GM12878 (cell line): ENCODE measurements around the gene PRSS12. TPM values are rescaled to one million over a fixed set of nuclear protein-coding genes. Genes with fewer than 3 reads are reported as not detected.

ENCODE experiments used
- ATAC-seq: fragments of 200-7000 bp; cut with Tn5 transposase; 3 replicates; pipeline ENCODE4 v1.9.1; 2020; ENCODE audit warnings: mild to moderate bottlenecking, moderate library complexity
- BruUV-seq: library from RNA; stranded (reverse); fragments of 400-500 nt; replicated peaks from 2 replicates; lab custom pipeline; 2021; lab: Mats Ljungman, UMichigan
- CTCF ChIA-PET: fragments of 300-600 bp; sonication (Branson Sonifier 250); formaldehyde crosslinking; extraction: SDS; loops from one replicate; lab custom pipeline; 2021; ENCODE audit warnings: inconsistent platforms; lab: Yijun Ruan, JAX
- POLR2A ChIA-PET: fragments of 350-600 bp; formaldehyde crosslinking; extraction: SDS; loops from one replicate; lab custom pipeline; 2021; ENCODE audit warnings: inconsistent platforms; lab: Charles Lee
- RAD21 ChIA-PET: fragments of 300-600 bp; sonication (Branson Sonifier 250); formaldehyde crosslinking; loops from one replicate; lab custom pipeline; 2023; ENCODE audit warnings: antibody characterized with exemption; ENCODE audit not compliant: unreplicated experiment; lab: Charles Lee
- SMC1A ChIA-PET: fragments of 300-600 bp; sonication (Branson Sonifier 250); formaldehyde crosslinking; loops from one replicate; lab custom pipeline; 2023; ENCODE audit not compliant: unreplicated experiment, uncharacterized antibody; lab: Charles Lee
- DNase-seq: peaks from one replicate; pipeline ENCODE4 v3.0.0-alpha.2; 2011; ENCODE audit warnings: low read depth, low spot score
- FAIRE-seq: peaks from 3 replicates; lab custom pipeline; 2011; peaks lifted over from hg19 to GRCh38; lab: Jason Lieb, UNC
- H2AFZ ChIP-seq: 2 replicates; pipeline ENCODE4 v1.6.0; 2011; ENCODE audit warnings: low read depth, low read length, control low read depth; ENCODE audit not compliant: control insufficient read depth
- H3K27ac ChIP-seq: 2 replicates; pipeline ENCODE4 v1.5.1; 2011; ENCODE audit warnings: control low read depth; ENCODE audit not compliant: control insufficient read depth, insufficient read depth
- H3K27me3 ChIP-seq, 2 experiments: replicated peaks in 1 of 2; 2 replicates each; pipeline versions ENCODE4 v1.6.0 to v1.6.1; 2011; ENCODE audit warnings: low read length in 1 of 2; ENCODE audit not compliant: control insufficient read depth in 2 of 2, insufficient read depth in 2 of 2
- H3K36me3 ChIP-seq, 2 experiments: 2 replicates each; pipeline ENCODE4 v1.5.1; 2011; ENCODE audit warnings: low read length in 1 of 2; ENCODE audit not compliant: control insufficient read depth in 2 of 2, insufficient read depth in 2 of 2
- H3K4me1 ChIP-seq: 2 replicates; pipeline ENCODE4 v1.6.1; 2011; ENCODE audit warnings: mild to moderate bottlenecking, low read length, moderate library complexity, mixed read lengths; ENCODE audit not compliant: control insufficient read depth, insufficient read depth
- H3K4me2 ChIP-seq: 2 replicates; pipeline ENCODE4 v1.6.0; 2011; ENCODE audit warnings: control low read depth; ENCODE audit not compliant: control insufficient read depth, insufficient read depth
- H3K4me3 ChIP-seq: fragments of 200-600 bp; sonication (generic); 2 replicates; pipeline ENCODE4 v1.5.1; 2016
- H3K79me2 ChIP-seq: 2 replicates; pipeline ENCODE4 v1.6.0; 2011; ENCODE audit warnings: low read length; ENCODE audit not compliant: control insufficient read depth, insufficient read depth
- H3K9ac ChIP-seq: 2 replicates; pipeline ENCODE4 v1.8.0; 2011; ENCODE audit warnings: low read length, control low read depth, mixed read lengths; ENCODE audit not compliant: control insufficient read depth, insufficient read depth
- H3K9me3 ChIP-seq: replicated peaks from 3 replicates; pipeline ENCODE4 v1.5.1; 2011; ENCODE audit warnings: mild to moderate bottlenecking, low read length; ENCODE audit not compliant: control insufficient read depth, insufficient read depth
- H4K20me1 ChIP-seq: 2 replicates; pipeline ENCODE4 v1.6.0; 2011; ENCODE audit not compliant: control insufficient read depth, insufficient read depth
- ATF2 ChIP-seq: IDR thresholded peaks from 2 replicates; pipeline ENCODE4 v1.6.1; 2012; ENCODE audit warnings: low read length, inconsistent platforms
- ATF7 ChIP-seq: fragments of 450-650 bp; IDR thresholded peaks from 2 replicates; pipeline ENCODE4 v1.6.1; 2016; ENCODE audit warnings: low read depth, mild to moderate bottlenecking
- BRCA1 ChIP-seq: IDR thresholded peaks from 2 replicates; pipeline ENCODE4 v1.6.1; 2011; ENCODE audit warnings: low read depth, low read length, improper control_type of control experiment
- CBX3 ChIP-seq: fragments of 200-600 bp; sonication (generic); IDR thresholded peaks from 2 replicates; pipeline ENCODE4 v1.6.1; 2016; ENCODE audit warnings: low read depth, borderline replicate concordance
- DPF2 ChIP-seq: fragments of 450-650 bp; IDR thresholded peaks from 2 replicates; pipeline ENCODE4 v1.6.1; 2017; ENCODE audit warnings: mild to moderate bottlenecking
- FOS ChIP-seq: IDR thresholded peaks from 3 replicates; pipeline ENCODE4 v1.6.1; 2011; ENCODE audit warnings: borderline replicate concordance; ENCODE audit not compliant: insufficient read length; ENCODE audit errors: extremely low read depth
- GABPA ChIP-seq: IDR thresholded peaks from 2 replicates; pipeline ENCODE4 v1.6.1; 2014; ENCODE audit warnings: antibody characterized with exemption, low read depth, mild to moderate bottlenecking, inconsistent platforms
- HDAC2 ChIP-seq: fragments of 200-600 bp; sonication (generic); IDR thresholded peaks from 2 replicates; pipeline ENCODE4 v1.6.1; 2017
- IRF3 ChIP-seq: fragments of 450-650 bp; IDR thresholded peaks from 2 replicates; pipeline ENCODE4 v1.6.1; 2014; ENCODE audit warnings: mild to moderate bottlenecking
- RAD21 ChIP-seq: IDR thresholded peaks from 2 replicates; pipeline ENCODE4 v1.6.1; 2011; ENCODE audit warnings: mild to moderate bottlenecking, low read depth, low read length, moderate library complexity; ENCODE audit not compliant: insufficient read depth
- TARDBP ChIP-seq: IDR thresholded peaks from 2 replicates; pipeline ENCODE4 v1.6.1; 2016; ENCODE audit warnings: borderline replicate concordance
- TCF7 ChIP-seq: IDR thresholded peaks from 2 replicates; pipeline ENCODE4 v1.6.1; 2014; ENCODE audit warnings: antibody characterized with exemption, borderline replicate concordance
- USF2 ChIP-seq: IDR thresholded peaks from 2 replicates; pipeline ENCODE4 v1.6.1; 2011; ENCODE audit warnings: low read depth, low read length, improper control_type of control experiment, borderline replicate concordance
- YY1 ChIP-seq: IDR thresholded peaks from 2 replicates; pipeline ENCODE4 v1.6.1; 2011; ENCODE audit warnings: low read depth, mild to moderate bottlenecking, low read length
- WGBS: methylation state at CpG from one replicate; pipeline ENCODE4 v1.1.6; 2016; ENCODE audit warnings: low lambda C conversion rate; ENCODE audit not compliant: insufficient replicate concordance, insufficient coverage; ENCODE audit errors: missing lambda C conversion rate; 5-methylcytosine and 5-hydroxymethylcytosine counted together
- in situ Hi-C: fragments of 300-500 bp; cut with MboI; formaldehyde crosslinking; loops from 9 replicates; pipeline ENCODE4 v1.14.3; 2018; ENCODE audit warnings: mixed read lengths
- intact Hi-C: fragments of 100-400 bp; cut with micrococcal nuclease; formaldehyde crosslinking; loops from one replicate; pipeline ENCODE4 v1.14.2; 2022; ENCODE audit not compliant: unreplicated experiment
- polyA plus RNA-seq, 11 experiments: library from polyadenylated mRNA; depleted of rRNA in 4 of 11; unstranded in 6 of 11; stranded (reverse) in 5 of 11; fragments of >200 nt; fragmentation: Nextera tagmentation in 4 of 11; fragmentation: Illumina TruSeq in 1 of 11; extraction: Ambion mirVana in 4 of 11; extraction: Trizol in 1 of 11; gene quantifications; 1 replicate in 1 of 11; 2 replicates in 10 of 11; pipeline versions ENCODE4 v1.2.1 to v1.2.3, GENCODE V29; 2011 to 2016; ENCODE audit warnings: inconsistent platforms in 2 of 11, missing spikeins in 2 of 11, low read depth in 1 of 11
- total RNA-seq, 4 experiments: library from RNA; depleted of rRNA in 3 of 4; stranded (reverse); fragments of >200 nt in 3 of 4; fragmentation: Illumina TruSeq in 1 of 4; extraction: Trizol in 1 of 4; gene quantifications; 2 replicates each; pipeline versions ENCODE4 v1.2.1 to v1.2.3, GENCODE V29; 2013 to 2021
- TF ChIP-seq, protein P1 (sequence below): IDR thresholded peaks from 2 replicates; pipeline ENCODE4 v1.6.1; 2011; ENCODE audit warnings: borderline replicate concordance, low read depth, mild to moderate bottlenecking, moderate library complexity, mixed read lengths, low read length; ENCODE audit not compliant: insufficient read depth; ENCODE audit errors: extremely low read length
- TF ChIP-seq, protein P2 (sequence below): IDR thresholded peaks from 2 replicates; pipeline ENCODE4 v1.6.1; 2012; ENCODE audit warnings: low read depth, low read length, improper control_type of control experiment

The PRSS12 gene
- total and polyA plus RNA-seq, 10 of the 15 experiments (the other 5 are each of a cell fraction or from before 2014, with no cell fraction given): 0.04 to 0.34 (median 0.11) TPM; not detected in 2

- Histone ChIP-seq H2AFZ (no peak overlapping the region), H3K79me2 (no peaks in the 10 kb centered on the region), H3K36me3 (no peaks in the 10 kb centered on the region), H3K9me3 (no peaks in the 10 kb centered on the region), H3K4me2 (no peak overlapping the region), H3K4me3 (no peak overlapping the region), H3K27ac (no peak overlapping the region), H4K20me1 (no peaks in the 10 kb centered on the region), H3K27me3 (no peaks in the 10 kb centered on the region), H3K4me1 (peaks cover 9% of the 10 kb centered on the region; the same call in 1 of the 2 replicates), H3K9ac (no peak overlapping the region)
- CTCF ChIA-PET: interaction anchor here (1.4 kb wide), 1 partner anchor 17 kb away, joined by 3 read pairs; no protein-coding TSS in a partner anchor
- RAD21 ChIA-PET: no interaction called here
- ATAC-seq (no peak), DNase-seq (no peak), FAIRE-seq (no peak)
- SMC1A ChIA-PET: interaction anchor here (1.1 kb wide), 1 partner anchor 8 kb away, joined by 3 read pairs; no protein-coding TSS in a partner anchor
- POLR2A ChIA-PET: no interaction called here
- intact Hi-C loops: loop anchor here (10.0 kb wide), 1 partner anchor 127 kb away; no protein-coding TSS in a partner anchor
- in situ Hi-C loops: loop anchor here (10.0 kb wide), 2 partner anchors 297 to 397 kb away; partner anchors contain the start of gene METTL14
- WGBS: 93% methylated on average over 2 of the region's 2 CpGs
- no TSS peak for BruUV-seq
- TF ChIP-seq TARDBP: no peak
- no peak for TF ChIP-seq GABPA
- no peak for TF ChIP-seq ATF2
- no peak for TF ChIP-seq CBX3
- no peak for TF ChIP-seq USF2
- TF ChIP-seq ATF7: no peak
- TF ChIP-seq, protein P1, sequence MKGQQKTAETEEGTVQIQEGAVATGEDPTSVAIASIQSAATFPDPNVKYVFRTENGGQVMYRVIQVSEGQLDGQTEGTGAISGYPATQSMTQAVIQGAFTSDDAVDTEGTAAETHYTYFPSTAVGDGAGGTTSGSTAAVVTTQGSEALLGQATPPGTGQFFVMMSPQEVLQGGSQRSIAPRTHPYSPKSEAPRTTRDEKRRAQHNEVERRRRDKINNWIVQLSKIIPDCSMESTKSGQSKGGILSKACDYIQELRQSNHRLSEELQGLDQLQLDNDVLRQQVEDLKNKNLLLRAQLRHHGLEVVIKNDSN: no peak
- no peak for TF ChIP-seq TCF7
- no peak for TF ChIP-seq DPF2
- TF ChIP-seq IRF3: no peak
- no peak for TF ChIP-seq BRCA1
- TF ChIP-seq FOS: no peak
- no peak for TF ChIP-seq RAD21
- TF ChIP-seq, protein P2, sequence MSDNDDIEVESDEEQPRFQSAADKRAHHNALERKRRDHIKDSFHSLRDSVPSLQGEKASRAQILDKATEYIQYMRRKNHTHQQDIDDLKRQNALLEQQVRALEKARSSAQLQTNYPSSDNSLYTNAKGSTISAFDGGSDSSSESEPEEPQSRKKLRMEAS: no peak
- TF ChIP-seq YY1: no peak
- TF ChIP-seq HDAC2: no peak
Observed at GRCh38 chr4:118287711-118288451, 64.9 kb downstream of the PRSS12 start.
